GM23338 (cell line): ENCODE measurements around the gene TMPRSS3. TPM values are rescaled to one million over a fixed set of nuclear protein-coding genes. Genes with fewer than 3 reads are reported as not detected.

ENCODE experiments used
- ATAC-seq: fragments of 200-7000 bp; cut with Tn5 transposase; 3 replicates; pipeline ENCODE4 v1.9.1; 2020
- DNase-seq: peaks from one replicate; pipeline ENCODE4 v3.0.0-alpha.2; 2015; ENCODE audit warnings: low spot score
- H2AFZ ChIP-seq: fragments of 200-600 bp; sonication (generic); 2 replicates; pipeline ENCODE4 v1.8.0; 2016; ENCODE audit warnings: antibody characterized with exemption, mild to moderate bottlenecking, moderate library complexity
- H3F3A ChIP-seq: fragments of 200-600 bp; sonication (generic); replicated peaks from 2 replicates; pipeline ENCODE4 v1.8.0; 2017; ENCODE audit warnings: antibody characterized with exemption, mixed run types, low read depth
- H3K27ac ChIP-seq: fragments of 200-600 bp; sonication (generic); 2 replicates; pipeline ENCODE4 v1.6.1; 2016; ENCODE audit warnings: low read depth
- H3K27me3 ChIP-seq: fragments of 200-600 bp; sonication (generic); 2 replicates; pipeline ENCODE4 v1.8.0; 2016; ENCODE audit warnings: mild to moderate bottlenecking, mixed run types, moderate library complexity; ENCODE audit not compliant: insufficient read depth
- H3K36me3 ChIP-seq: fragments of 200-600 bp; sonication (generic); 2 replicates; pipeline ENCODE4 v1.8.0; 2016; ENCODE audit warnings: mild to moderate bottlenecking; ENCODE audit not compliant: insufficient read depth
- H3K4me1 ChIP-seq: fragments of 200-600 bp; sonication (generic); 2 replicates; pipeline ENCODE4 v1.8.0; 2016; ENCODE audit warnings: mild to moderate bottlenecking, moderate library complexity; ENCODE audit not compliant: insufficient read depth
- H3K4me2 ChIP-seq: fragments of 200-600 bp; sonication (generic); 2 replicates; pipeline ENCODE4 v1.7.1; 2017; ENCODE audit warnings: mixed run types
- H3K4me3 ChIP-seq: fragments of 200-600 bp; sonication (generic); 2 replicates; pipeline ENCODE4 v1.6.1; 2016; ENCODE audit warnings: mixed run types
- H3K79me2 ChIP-seq: fragments of 200-600 bp; sonication (generic); replicated peaks from 2 replicates; pipeline ENCODE4 v1.8.0; 2017; ENCODE audit warnings: mild to moderate bottlenecking; ENCODE audit not compliant: insufficient read depth
- H3K9me2 ChIP-seq: fragments of 200-600 bp; sonication (generic); 2 replicates; pipeline ENCODE4 v1.8.0; 2017; ENCODE audit not compliant: insufficient read depth
- H4K20me1 ChIP-seq: fragments of 200-600 bp; sonication (generic); replicated peaks from 2 replicates; pipeline ENCODE4 v1.8.0; 2017; ENCODE audit warnings: mild to moderate bottlenecking; ENCODE audit not compliant: insufficient read depth
- H3K27ac Mint-ChIP-seq: 2 replicates; pipeline ENCODE4 v1.8.0; 2020; ENCODE audit warnings: inconsistent platforms, mild to moderate bottlenecking, moderate library complexity, mixed read lengths
- H3K27me3 Mint-ChIP-seq: 3 replicates; pipeline ENCODE4 v1.8.0; 2022; ENCODE audit warnings: low read depth, mild to moderate bottlenecking, moderate library complexity, mixed read lengths, inconsistent platforms; ENCODE audit not compliant: insufficient read depth, poor library complexity
- H3K36me3 Mint-ChIP-seq: 3 replicates; pipeline ENCODE4 v1.8.0; 2021; ENCODE audit warnings: low read depth, mild to moderate bottlenecking, inconsistent platforms, moderate library complexity, mixed read lengths
- H3K4me1 Mint-ChIP-seq: 3 replicates; pipeline ENCODE4 v1.8.0; 2020; ENCODE audit warnings: mild to moderate bottlenecking, inconsistent platforms, mixed read lengths
- H3K4me3 Mint-ChIP-seq: 3 replicates; pipeline ENCODE4 v1.8.0; 2021; ENCODE audit warnings: moderate library complexity, mild to moderate bottlenecking, inconsistent platforms, mixed read lengths
- H3K9me3 Mint-ChIP-seq: 3 replicates; pipeline ENCODE4 v1.8.0; 2020; ENCODE audit warnings: moderate library complexity, mild to moderate bottlenecking, inconsistent platforms, mixed read lengths
- CREB1 ChIP-seq: fragments of 250-450 bp; sonication (Bioruptor Pico); IDR thresholded peaks from 2 replicates; pipeline ENCODE4 v1.5.0; 2020; ENCODE audit warnings: low read depth, mild to moderate bottlenecking, moderate library complexity
- EZH2 ChIP-seq: fragments of 200-600 bp; sonication (generic); IDR thresholded peaks from one replicate; pipeline ENCODE4 v1.8.0; 2017; ENCODE audit warnings: antibody characterized with exemption, mild to moderate bottlenecking, low read depth; ENCODE audit not compliant: unreplicated experiment
- EZH2phosphoT487 ChIP-seq: fragments of 200-600 bp; sonication (generic); IDR thresholded peaks from one replicate; pipeline ENCODE4 v1.8.1; 2018; ENCODE audit warnings: antibody characterized with exemption; ENCODE audit not compliant: unreplicated experiment
- NANOG ChIP-seq: IDR thresholded peaks from 2 replicates; pipeline ENCODE4 v1.6.1; 2016; ENCODE audit warnings: antibody characterized with exemption, borderline replicate concordance
- ZNF331 ChIP-seq: fragments of 250-450 bp; sonication (Bioruptor Pico); IDR thresholded peaks from 2 replicates; pipeline ENCODE4 v1.5.0; 2020; ENCODE audit warnings: low read depth, mild to moderate bottlenecking, moderate library complexity
- polyA plus RNA-seq: library from polyadenylated mRNA; unstranded; fragments of >200 nt; fragmentation: Nextera tagmentation; extraction: Ambion mirVana; gene quantifications from 2 replicates; pipeline ENCODE4 v1.2.1, GENCODE V29; 2016
- total RNA-seq: library from RNA; depleted of rRNA; stranded (reverse); fragments of >200 nt; shearing (Covaris generic); gene quantifications from 2 replicates; pipeline ENCODE4 v1.2.3, GENCODE V29; 2014
- TF ChIP-seq, protein P1 (sequence below): fragments of 250-450 bp; sonication (Bioruptor Pico); IDR thresholded peaks from 2 replicates; pipeline ENCODE4 v1.5.0; 2020; ENCODE audit warnings: mild to moderate bottlenecking, moderate library complexity

The TMPRSS3 gene
- total and polyA plus RNA-seq, 2 experiments from 2014 or later: 0.17 TPM; not detected in 1

DNA sequence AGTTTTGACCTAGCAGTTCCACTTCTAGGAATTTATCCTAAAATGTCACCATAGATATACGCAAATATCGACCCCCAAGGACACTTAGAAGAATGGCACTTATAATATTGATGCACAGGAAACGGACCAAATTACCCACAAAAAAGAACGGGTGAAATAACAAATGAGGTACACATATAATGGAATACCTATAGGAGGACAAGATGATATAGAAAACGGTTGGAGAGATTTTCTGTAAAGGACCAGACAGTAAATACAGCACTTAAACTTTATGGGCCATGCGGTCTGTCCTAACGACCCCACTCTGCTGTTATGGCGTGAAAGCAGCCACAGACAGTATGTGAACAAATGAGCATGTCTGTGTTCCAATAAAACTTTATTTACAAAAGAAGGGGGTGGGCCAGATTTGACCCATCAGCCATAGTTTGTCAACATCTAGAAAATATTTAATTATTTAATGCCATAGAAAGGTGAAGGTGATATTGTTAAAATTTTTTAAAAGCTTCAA is 2.4 kb downstream of the TMPRSS3 start (continued):
- TF ChIP-seq, protein P1, sequence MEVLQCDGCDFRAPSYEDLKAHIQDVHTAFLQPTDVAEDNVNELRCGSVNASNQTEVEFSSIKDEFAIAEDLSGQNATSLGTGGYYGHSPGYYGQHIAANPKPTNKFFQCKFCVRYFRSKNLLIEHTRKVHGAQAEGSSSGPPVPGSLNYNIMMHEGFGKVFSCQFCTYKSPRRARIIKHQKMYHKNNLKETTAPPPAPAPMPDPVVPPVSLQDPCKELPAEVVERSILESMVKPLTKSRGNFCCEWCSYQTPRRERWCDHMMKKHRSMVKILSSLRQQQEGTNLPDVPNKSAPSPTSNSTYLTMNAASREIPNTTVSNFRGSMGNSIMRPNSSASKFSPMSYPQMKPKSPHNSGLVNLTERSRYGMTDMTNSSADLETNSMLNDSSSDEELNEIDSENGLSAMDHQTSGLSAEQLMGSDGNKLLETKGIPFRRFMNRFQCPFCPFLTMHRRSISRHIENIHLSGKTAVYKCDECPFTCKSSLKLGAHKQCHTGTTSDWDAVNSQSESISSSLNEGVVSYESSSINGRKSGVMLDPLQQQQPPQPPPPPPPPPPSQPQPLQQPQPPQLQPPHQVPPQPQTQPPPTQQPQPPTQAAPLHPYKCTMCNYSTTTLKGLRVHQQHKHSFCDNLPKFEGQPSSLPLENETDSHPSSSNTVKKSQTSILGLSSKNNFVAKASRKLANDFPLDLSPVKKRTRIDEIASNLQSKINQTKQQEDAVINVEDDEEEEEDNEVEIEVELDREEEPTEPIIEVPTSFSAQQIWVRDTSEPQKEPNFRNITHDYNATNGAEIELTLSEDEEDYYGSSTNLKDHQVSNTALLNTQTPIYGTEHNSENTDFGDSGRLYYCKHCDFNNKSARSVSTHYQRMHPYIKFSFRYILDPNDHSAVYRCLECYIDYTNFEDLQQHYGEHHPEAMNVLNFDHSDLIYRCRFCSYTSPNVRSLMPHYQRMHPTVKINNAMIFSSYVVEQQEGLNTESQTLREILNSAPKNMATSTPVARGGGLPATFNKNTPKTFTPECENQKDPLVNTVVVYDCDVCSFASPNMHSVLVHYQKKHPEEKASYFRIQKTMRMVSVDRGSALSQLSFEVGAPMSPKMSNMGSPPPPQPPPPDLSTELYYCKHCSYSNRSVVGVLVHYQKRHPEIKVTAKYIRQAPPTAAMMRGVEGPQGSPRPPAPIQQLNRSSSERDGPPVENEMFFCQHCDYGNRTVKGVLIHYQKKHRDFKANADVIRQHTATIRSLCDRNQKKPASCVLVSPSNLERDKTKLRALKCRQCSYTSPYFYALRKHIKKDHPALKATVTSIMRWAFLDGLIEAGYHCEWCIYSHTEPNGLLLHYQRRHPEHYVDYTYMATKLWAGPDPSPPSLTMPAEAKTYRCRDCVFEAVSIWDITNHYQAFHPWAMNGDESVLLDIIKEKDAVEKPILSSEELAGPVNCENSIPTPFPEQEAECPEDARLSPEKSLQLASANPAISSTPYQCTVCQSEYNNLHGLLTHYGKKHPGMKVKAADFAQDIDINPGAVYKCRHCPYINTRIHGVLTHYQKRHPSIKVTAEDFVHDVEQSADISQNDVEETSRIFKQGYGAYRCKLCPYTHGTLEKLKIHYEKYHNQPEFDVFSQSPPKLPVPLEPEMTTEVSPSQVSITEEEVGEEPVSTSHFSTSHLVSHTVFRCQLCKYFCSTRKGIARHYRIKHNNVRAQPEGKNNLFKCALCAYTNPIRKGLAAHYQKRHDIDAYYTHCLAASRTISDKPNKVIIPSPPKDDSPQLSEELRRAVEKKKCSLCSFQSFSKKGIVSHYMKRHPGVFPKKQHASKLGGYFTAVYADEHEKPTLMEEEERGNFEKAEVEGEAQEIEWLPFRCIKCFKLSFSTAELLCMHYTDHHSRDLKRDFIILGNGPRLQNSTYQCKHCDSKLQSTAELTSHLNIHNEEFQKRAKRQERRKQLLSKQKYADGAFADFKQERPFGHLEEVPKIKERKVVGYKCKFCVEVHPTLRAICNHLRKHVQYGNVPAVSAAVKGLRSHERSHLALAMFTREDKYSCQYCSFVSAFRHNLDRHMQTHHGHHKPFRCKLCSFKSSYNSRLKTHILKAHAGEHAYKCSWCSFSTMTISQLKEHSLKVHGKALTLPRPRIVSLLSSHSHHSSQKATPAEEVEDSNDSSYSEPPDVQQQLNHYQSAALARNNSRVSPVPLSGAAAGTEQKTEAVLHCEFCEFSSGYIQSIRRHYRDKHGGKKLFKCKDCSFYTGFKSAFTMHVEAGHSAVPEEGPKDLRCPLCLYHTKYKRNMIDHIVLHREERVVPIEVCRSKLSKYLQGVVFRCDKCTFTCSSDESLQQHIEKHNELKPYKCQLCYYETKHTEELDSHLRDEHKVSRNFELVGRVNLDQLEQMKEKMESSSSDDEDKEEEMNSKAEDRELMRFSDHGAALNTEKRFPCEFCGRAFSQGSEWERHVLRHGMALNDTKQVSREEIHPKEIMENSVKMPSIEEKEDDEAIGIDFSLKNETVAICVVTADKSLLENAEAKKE: no peak
- TF ChIP-seq EZH2: no peak

GRCh38 chr21:42392731-42393442 is 3.0 kb downstream of the TMPRSS3 start:
- Histone ChIP-seq H3K79me2 (no peaks in the 10 kb centered on the region), H3K36me3 (no peaks in the 10 kb centered on the region), H3K4me1 (peaks cover 6% of the 10 kb centered on the region), H3K4me3 (no peak overlapping the region), H3K27me3 (no peaks in the 10 kb centered on the region), H3K4me2 (no peak overlapping the region), H3F3A (peaks cover 5% of the 10 kb centered on the region; the same call in 1 of the 2 replicates), H3K27ac (no peak overlapping the region), H2AFZ (no peak overlapping the region), H3K9me2 (no peaks in the 10 kb centered on the region), H4K20me1 (no peaks in the 10 kb centered on the region)
- ATAC-seq: no peak
- Mint-ChIP-seq H3K27me3 (peaks cover 10% of the 10 kb centered on the region), H3K4me1 (peaks cover 20% of the 10 kb centered on the region), H3K4me3 (no peak overlapping the region), H3K36me3 (peaks cover 8% of the 10 kb centered on the region; the same call in 1 of the 3 replicates), H3K9me3 (peaks cover 6% of the 10 kb centered on the region; the same call in 2 of the 3 replicates), H3K27ac (no peak overlapping the region)
- TF ChIP-seq EZH2phosphoT487 (no peak), NANOG (no peak), EZH2 (no peak), ZNF331 (CRISPR knock-in tag) (no peak), CREB1 (CRISPR knock-in tag) (no peak)
- TF ChIP-seq, protein P1: no peak
- DNase-seq: no peak
